Gastrocnemius medialis (tissue), 4 donors: ENCODE data around the gene AKIP1. TPM values are rescaled to one million over a fixed set of nuclear protein-coding genes. Genes with fewer than 3 reads are reported as not detected.

ENCODE experiments used
- ATAC-seq, 2 donors: fragments of 150-250 bp; one replicate each; pipeline ENCODE4 v1.9.1; 2016
- DNase-seq, 2 donors: peaks; one replicate each; pipeline ENCODE4 v3.0.0-alpha.2; 2019
- H3K27ac ChIP-seq, 4 donors: fragments of 200-600 bp; sonication (generic); 1 replicate in 1 of 4; 2 replicates in 3 of 4; pipeline ENCODE4 v1.5.1; 2016 to 2018; ENCODE audit warnings: mild to moderate bottlenecking in 2 of 4, moderate library complexity in 1 of 4
- H3K27me3 ChIP-seq, 3 donors: fragments of 200-600 bp; sonication (generic) in 2 of 3; 1 replicate in 1 of 3; 2 replicates in 2 of 3; pipeline versions ENCODE4 v1.5.1 to v1.6.0; 2016 to 2019; ENCODE audit warnings: mild to moderate bottlenecking in 1 of 3, moderate library complexity in 1 of 3
- H3K36me3 ChIP-seq, 2 donors: fragments of 200-600 bp; sonication (generic) in 1 of 2; one replicate each; pipeline ENCODE4 v1.5.1; 2017 to 2018
- H3K4me1 ChIP-seq, 2 donors: fragments of 200-600 bp; sonication (generic) in 1 of 2; one replicate each; pipeline ENCODE4 v1.5.1; 2016 to 2017; ENCODE audit warnings: mild to moderate bottlenecking in 2 of 2
- H3K4me3 ChIP-seq, 4 donors: fragments of 200-600 bp; sonication (generic) in 3 of 4; 1 replicate in 1 of 4; 2 replicates in 3 of 4; pipeline ENCODE4 v1.5.1; 2016 to 2019; ENCODE audit warnings: mild to moderate bottlenecking in 2 of 4
- H3K9me3 ChIP-seq, 3 donors: fragments of 200-600 bp; sonication (generic) in 2 of 3; 1 replicate in 1 of 3; 2 replicates in 2 of 3; pipeline ENCODE4 v1.5.1; 2016 to 2019
- POLR2A ChIP-seq, 2 donors: fragments of 450-650 bp; IDR thresholded peaks; one replicate each; pipeline ENCODE4 v1.6.1; 2017; ENCODE audit warnings: antibody characterized with exemption in 2 of 2, mild to moderate bottlenecking in 2 of 2, moderate library complexity in 2 of 2
- in situ Hi-C, 4 donors: fragments of 200-750 bp; cut with MboI; loops; one replicate each; pipeline versions ENCODE4 v1.15.0 to v1.8.0; 2017; ENCODE audit warnings: low sequenced_read_pairs in 4 of 4
- intact Hi-C: fragments of 100-400 bp; cut with DNase I; formaldehyde crosslinking; loops from one replicate; pipeline ENCODE4 v1.15.1; 2023; ENCODE audit warnings: low total_unique reads
- total RNA-seq, 4 donors: library from RNA; depleted of rRNA; stranded (reverse); fragments of >200 nt; gene quantifications; one replicate each; pipeline versions ENCODE4 v1.1.0 to v1.2.3, GENCODE V29; 2016
- TF ChIP-seq, protein P1 (sequence below), 5 experiments: fragments of 450-650 bp in 3 of 5; fragments of 200-600 bp in 2 of 5; sonication (generic) in 2 of 5; IDR thresholded peaks in 4 of 5; conservative IDR thresholded peaks in 1 of 5; 1 replicate in 4 of 5; 2 replicates in 1 of 5; pipeline ENCODE4 v1.5.1; 2016 to 2019; ENCODE audit warnings: antibody characterized with exemption in 5 of 5, mild to moderate bottlenecking in 3 of 5, moderate library complexity in 3 of 5

The AKIP1 gene
- total RNA-seq, 4 donors from 2014 or later, result 13.8 to 33.5 (median 25.0) TPM

DNA sequence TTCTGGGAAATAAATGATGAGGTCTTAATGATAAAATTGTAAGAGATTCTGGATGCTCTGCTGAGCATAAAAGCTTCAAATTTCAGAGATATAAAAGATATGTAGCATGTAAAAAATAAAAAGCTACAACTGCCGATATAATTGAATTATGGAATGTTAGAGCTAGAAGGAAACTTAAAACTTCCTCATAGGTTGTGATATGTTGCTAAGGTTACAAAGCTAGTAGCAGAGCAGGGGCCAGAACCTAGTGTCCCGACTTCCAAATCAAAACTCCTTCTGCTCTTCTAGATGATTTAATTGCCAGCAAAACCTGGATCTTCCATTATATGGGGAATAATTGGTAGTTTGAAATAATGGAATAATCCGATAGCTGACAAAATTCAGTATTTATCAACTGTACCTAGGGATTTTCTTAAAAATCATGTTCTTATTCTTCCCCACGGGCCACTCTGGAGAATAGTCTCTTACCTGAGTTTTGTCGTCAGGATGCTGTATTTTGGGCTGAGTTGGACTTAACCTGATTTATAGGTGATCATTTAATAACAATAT, 31.6 kb downstream of the AKIP1 start, which contains the start of gene ASCL3:
Gene ASCL3 (minus strand): TSS at position 499 of the 549 bp plus-strand sequence. CDS start 4,855 bp downstream, outside the sequence.
- ATAC-seq, result no peak

DNA sequence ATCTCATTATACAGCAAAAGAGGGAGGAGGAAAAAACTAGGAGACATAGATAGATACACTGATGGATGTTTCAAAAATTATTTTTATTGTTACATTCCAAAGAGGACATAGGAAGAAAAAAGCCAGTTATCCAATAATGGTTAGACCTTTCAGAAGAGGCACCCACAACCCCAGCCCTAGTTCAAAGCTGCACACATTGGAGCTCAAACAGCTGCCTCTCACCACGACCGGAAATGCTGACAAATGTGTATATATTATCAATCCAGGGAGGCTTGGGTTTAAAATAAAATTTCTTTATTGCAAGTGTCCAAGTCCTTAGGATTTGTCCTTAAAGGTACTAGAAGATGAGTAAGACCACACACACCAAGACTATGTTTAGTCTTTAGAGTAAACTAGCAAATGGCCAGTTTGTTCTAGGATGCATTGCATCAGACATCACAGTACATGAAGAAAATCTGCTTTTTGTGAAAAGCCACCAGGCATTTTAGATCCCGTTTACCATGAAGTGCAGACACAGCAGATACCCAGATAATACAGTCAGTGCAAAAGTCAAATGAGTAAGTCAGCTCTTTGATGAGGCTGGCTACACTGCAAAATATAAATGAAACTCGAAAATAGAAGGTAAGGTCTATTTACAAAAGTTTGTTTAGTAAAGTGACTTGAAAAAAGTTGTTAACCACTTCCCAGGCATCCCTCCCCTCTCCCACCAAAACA, 36.4 kb downstream of the AKIP1 start:
- in situ Hi-C loops, result no loop called here

More for the DNA sequence above, 31.6 kb downstream of the AKIP1 start, which contains the start of gene ASCL3:
- Histone ChIP-seq H3K4me3 (no peak within 1 kb of the TSS), H3K9me3 (no peaks in the 10 kb centered on the region), H3K36me3 (peaks cover 0 to 9% of the 10 kb centered on the region in 2 donors), H3K27me3 (no peaks in the 10 kb centered on the region), H3K27ac (no peak within 1 kb of the TSS), H3K4me1 (no peaks in the 10 kb centered on the region)
- in situ Hi-C loops, result no loop called here
- DNase-seq, result no peak
- no peak for TF ChIP-seq POLR2A (IDR thresholded peaks at IDR 0.05)
- TF ChIP-seq, protein P1, sequence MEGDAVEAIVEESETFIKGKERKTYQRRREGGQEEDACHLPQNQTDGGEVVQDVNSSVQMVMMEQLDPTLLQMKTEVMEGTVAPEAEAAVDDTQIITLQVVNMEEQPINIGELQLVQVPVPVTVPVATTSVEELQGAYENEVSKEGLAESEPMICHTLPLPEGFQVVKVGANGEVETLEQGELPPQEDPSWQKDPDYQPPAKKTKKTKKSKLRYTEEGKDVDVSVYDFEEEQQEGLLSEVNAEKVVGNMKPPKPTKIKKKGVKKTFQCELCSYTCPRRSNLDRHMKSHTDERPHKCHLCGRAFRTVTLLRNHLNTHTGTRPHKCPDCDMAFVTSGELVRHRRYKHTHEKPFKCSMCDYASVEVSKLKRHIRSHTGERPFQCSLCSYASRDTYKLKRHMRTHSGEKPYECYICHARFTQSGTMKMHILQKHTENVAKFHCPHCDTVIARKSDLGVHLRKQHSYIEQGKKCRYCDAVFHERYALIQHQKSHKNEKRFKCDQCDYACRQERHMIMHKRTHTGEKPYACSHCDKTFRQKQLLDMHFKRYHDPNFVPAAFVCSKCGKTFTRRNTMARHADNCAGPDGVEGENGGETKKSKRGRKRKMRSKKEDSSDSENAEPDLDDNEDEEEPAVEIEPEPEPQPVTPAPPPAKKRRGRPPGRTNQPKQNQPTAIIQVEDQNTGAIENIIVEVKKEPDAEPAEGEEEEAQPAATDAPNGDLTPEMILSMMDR (IDR thresholded peaks at IDR 0.05 in 4 of 5, conservative IDR thresholded peaks at IDR 0.05 in 1 of 5), result no peak
- intact Hi-C loops, result no loop called here

GRCh38 chr11:8948886-8949285, 37.9 kb downstream of the AKIP1 start:
- Histone ChIP-seq H3K27ac (no peak overlapping the region), H3K9me3 (no peaks in the 10 kb centered on the region), H3K4me3 (no peak overlapping the region), H3K27me3 (no peaks in the 10 kb centered on the region), H3K36me3 (peaks cover 0 to 58% of the 10 kb centered on the region in 2 donors), H3K4me1 (no peaks in the 10 kb centered on the region)
- no peak for DNase-seq
- ATAC-seq, result no peak
- in situ Hi-C loops, result no loop called here
- intact Hi-C loops, result no loop called here
- TF ChIP-seq, protein P1 (IDR thresholded peaks at IDR 0.05 in 4 of 5, conservative IDR thresholded peaks at IDR 0.05 in 1 of 5), result no peak
- TF ChIP-seq POLR2A (IDR thresholded peaks at IDR 0.05), result no peak

More for the DNA sequence above, 36.4 kb downstream of the AKIP1 start:
- ATAC-seq (no peak), DNase-seq (no peak)
- no peaks in the 10 kb centered on the region for H3K27me3 ChIP-seq
- no peaks in the 10 kb centered on the region for H3K9me3 ChIP-seq
- H3K36me3 ChIP-seq, result peaks cover 0 to 45% of the 10 kb centered on the region in 2 donors
- TF ChIP-seq POLR2A (IDR thresholded peaks at IDR 0.05), result no peak
- TF ChIP-seq, protein P1 (IDR thresholded peaks at IDR 0.05 in 4 of 5, conservative IDR thresholded peaks at IDR 0.05 in 1 of 5), result no peak
- no peaks in the 10 kb centered on the region for H3K4me1 ChIP-seq
- no peak overlapping the region for H3K4me3 ChIP-seq
- no peak overlapping the region for H3K27ac ChIP-seq
- intact Hi-C loops, result no loop called here

- Histone ChIP-seq H3K27ac (no peak overlapping the region), H3K36me3 (peaks cover 0 to 42% of the 10 kb centered on the region in 2 donors), H3K4me1 (peaks cover 0 to 11% of the 10 kb centered on the region in 2 donors), H3K9me3 (no peaks in the 10 kb centered on the region), H3K4me3 (no peak overlapping the region), H3K27me3 (no peaks in the 10 kb centered on the region)
- TF ChIP-seq, protein P1 (IDR thresholded peaks at IDR 0.05 in 4 of 5, conservative IDR thresholded peaks at IDR 0.05 in 1 of 5), result no peak
- TF ChIP-seq POLR2A (IDR thresholded peaks at IDR 0.05), result no peak
- ATAC-seq, result no peak
- in situ Hi-C loops (loop anchor here in 2 of 4 donors (10.0 to 25.0 kb wide), 3 partner anchors 270 to 720 kb away; partner anchors contain the start of genes RPL27A (in 1 of the 2) and TRIM66 (in 1 of the 2)), intact Hi-C loops (no loop called here)
- DNase-seq, result no peak
These were observed 45.9 kb downstream of the AKIP1 start for GRCh38 chr11:8956860-8957259.
